ENCODE data around the gene CDKAL1. TPM values are rescaled to one million over a fixed set of nuclear protein-coding genes. Genes with fewer than 3 reads are reported as not detected.

The CDKAL1 gene
- total and polyA plus RNA-seq, 10 of the 15 experiments (the other 5 are each of a cell fraction or from before 2014, with no cell fraction given), result 10.7 to 26.9 (median 17.3) TPM

DNA sequence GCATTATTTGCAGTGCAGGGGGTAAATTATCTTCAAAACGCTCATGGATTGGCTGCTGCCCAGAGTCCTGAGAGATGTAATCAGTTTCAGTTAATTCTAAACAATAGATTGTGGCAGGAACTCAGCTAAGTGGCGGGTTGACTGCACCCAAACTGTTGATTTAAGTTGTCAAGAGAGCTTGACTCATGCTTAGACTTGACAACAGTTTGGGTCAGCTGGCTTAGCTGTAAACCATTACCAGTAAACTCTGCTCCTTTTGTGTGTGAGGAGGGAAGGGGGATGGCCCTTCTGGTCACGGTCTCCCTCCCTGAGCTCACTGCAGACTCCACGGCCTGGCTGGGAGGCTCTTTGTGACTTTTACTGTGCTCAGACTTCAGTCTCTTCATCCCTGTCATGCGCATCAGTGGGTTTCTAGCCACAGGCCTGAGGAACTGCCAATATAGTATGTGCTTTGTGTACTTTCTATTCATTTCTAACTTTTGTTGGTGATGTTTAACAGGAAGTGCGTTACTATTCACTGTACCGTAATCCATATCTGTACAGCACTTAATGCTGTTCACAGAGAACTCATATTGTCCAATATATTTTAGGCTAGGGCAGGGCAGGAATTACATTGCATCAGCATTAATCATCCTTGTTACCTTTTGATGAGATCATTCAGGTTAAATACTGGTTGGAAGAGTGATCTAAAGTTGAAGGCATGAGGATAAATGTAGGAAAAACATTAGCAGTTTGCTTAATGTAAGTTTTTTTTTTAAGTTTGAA, 488.3 kb downstream of the CDKAL1 start (continued):
- TF ChIP-seq FOXM1 (IDR thresholded peaks at IDR 0.05; ENCODE audit: low read depth, low read length) (peak; percentile 83; the same call in 1 of the 2 replicates), RB1 (IDR thresholded peaks at IDR 0.05; ENCODE audit: borderline replicate concordance) (no peak), RFX5 (IDR thresholded peaks at IDR 0.05; ENCODE audit: low read depth, low read length) (0 out of 2 replicates have a peak, but pooled peaks have one; percentile 4), NRF1 (conservative IDR thresholded peaks at IDR 0.05; ENCODE audit: low read depth, low read length) (peak; percentile 51), CEBPB (IDR thresholded peaks at IDR 0.05; ENCODE audit: borderline replicate concordance in 1 of 2, low read depth in 2 of 2, low read length in 2 of 2) (no peak), SUPT20H (IDR thresholded peaks at IDR 0.05; ENCODE audit: borderline replicate concordance, control insufficient read depth, low read depth, low read length) (no peak), CREB1 (IDR thresholded peaks at IDR 0.05; ENCODE audit: low read depth) (peak; percentile 61; the same call in 1 of the 2 replicates), NBN (IDR thresholded peaks at IDR 0.05) (peak; percentile 84), ZZZ3 (IDR thresholded peaks at IDR 0.05; ENCODE audit: control insufficient read depth, insufficient read length, low read depth) (no peak), IKZF1 (conservative IDR thresholded peaks at IDR 0.05) (peak; percentile 65), BRCA1 (IDR thresholded peaks at IDR 0.05; ENCODE audit: low read depth, low read length) (no peak), SIN3A (IDR thresholded peaks at IDR 0.05; ENCODE audit: low read depth, low read length) (no peak), SMARCA5 (IDR thresholded peaks at IDR 0.05) (peak; percentile 59; the same call in 1 of the 2 replicates)
- TF ChIP-seq, protein P1, sequence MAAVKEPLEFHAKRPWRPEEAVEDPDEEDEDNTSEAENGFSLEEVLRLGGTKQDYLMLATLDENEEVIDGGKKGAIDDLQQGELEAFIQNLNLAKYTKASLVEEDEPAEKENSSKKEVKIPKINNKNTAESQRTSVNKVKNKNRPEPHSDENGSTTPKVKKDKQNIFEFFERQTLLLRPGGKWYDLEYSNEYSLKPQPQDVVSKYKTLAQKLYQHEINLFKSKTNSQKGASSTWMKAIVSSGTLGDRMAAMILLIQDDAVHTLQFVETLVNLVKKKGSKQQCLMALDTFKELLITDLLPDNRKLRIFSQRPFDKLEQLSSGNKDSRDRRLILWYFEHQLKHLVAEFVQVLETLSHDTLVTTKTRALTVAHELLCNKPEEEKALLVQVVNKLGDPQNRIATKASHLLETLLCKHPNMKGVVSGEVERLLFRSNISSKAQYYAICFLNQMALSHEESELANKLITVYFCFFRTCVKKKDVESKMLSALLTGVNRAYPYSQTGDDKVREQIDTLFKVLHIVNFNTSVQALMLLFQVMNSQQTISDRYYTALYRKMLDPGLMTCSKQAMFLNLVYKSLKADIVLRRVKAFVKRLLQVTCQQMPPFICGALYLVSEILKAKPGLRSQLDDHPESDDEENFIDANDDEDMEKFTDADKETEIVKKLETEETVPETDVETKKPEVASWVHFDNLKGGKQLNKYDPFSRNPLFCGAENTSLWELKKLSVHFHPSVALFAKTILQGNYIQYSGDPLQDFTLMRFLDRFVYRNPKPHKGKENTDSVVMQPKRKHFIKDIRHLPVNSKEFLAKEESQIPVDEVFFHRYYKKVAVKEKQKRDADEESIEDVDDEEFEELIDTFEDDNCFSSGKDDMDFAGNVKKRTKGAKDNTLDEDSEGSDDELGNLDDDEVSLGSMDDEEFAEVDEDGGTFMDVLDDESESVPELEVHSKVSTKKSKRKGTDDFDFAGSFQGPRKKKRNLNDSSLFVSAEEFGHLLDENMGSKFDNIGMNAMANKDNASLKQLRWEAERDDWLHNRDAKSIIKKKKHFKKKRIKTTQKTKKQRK (IDR thresholded peaks at IDR 0.05; ENCODE audit: low read depth, low read length), result no peak
- TF ChIP-seq, protein P2, sequence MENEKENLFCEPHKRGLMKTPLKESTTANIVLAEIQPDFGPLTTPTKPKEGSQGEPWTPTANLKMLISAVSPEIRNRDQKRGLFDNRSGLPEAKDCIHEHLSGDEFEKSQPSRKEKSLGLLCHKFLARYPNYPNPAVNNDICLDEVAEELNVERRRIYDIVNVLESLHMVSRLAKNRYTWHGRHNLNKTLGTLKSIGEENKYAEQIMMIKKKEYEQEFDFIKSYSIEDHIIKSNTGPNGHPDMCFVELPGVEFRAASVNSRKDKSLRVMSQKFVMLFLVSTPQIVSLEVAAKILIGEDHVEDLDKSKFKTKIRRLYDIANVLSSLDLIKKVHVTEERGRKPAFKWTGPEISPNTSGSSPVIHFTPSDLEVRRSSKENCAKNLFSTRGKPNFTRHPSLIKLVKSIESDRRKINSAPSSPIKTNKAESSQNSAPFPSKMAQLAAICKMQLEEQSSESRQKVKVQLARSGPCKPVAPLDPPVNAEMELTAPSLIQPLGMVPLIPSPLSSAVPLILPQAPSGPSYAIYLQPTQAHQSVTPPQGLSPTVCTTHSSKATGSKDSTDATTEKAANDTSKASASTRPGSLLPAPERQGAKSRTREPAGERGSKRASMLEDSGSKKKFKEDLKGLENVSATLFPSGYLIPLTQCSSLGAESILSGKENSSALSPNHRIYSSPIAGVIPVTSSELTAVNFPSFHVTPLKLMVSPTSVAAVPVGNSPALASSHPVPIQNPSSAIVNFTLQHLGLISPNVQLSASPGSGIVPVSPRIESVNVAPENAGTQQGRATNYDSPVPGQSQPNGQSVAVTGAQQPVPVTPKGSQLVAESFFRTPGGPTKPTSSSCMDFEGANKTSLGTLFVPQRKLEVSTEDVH (IDR thresholded peaks at IDR 0.05; ENCODE audit: low read depth, partially characterized antibody), result peak; percentile 18
- TF ChIP-seq, protein P3, sequence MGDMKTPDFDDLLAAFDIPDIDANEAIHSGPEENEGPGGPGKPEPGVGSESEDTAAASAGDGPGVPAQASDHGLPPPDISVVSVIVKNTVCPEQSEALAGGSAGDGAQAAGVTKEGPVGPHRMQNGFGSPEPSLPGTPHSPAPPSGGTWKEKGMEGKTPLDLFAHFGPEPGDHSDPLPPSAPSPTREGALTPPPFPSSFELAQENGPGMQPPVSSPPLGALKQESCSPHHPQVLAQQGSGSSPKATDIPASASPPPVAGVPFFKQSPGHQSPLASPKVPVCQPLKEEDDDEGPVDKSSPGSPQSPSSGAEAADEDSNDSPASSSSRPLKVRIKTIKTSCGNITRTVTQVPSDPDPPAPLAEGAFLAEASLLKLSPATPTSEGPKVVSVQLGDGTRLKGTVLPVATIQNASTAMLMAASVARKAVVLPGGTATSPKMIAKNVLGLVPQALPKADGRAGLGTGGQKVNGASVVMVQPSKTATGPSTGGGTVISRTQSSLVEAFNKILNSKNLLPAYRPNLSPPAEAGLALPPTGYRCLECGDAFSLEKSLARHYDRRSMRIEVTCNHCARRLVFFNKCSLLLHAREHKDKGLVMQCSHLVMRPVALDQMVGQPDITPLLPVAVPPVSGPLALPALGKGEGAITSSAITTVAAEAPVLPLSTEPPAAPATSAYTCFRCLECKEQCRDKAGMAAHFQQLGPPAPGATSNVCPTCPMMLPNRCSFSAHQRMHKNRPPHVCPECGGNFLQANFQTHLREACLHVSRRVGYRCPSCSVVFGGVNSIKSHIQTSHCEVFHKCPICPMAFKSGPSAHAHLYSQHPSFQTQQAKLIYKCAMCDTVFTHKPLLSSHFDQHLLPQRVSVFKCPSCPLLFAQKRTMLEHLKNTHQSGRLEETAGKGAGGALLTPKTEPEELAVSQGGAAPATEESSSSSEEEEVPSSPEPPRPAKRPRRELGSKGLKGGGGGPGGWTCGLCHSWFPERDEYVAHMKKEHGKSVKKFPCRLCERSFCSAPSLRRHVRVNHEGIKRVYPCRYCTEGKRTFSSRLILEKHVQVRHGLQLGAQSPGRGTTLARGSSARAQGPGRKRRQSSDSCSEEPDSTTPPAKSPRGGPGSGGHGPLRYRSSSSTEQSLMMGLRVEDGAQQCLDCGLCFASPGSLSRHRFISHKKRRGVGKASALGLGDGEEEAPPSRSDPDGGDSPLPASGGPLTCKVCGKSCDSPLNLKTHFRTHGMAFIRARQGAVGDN (IDR thresholded peaks at IDR 0.05), result peak; percentile 98
- TF ChIP-seq, protein P4, sequence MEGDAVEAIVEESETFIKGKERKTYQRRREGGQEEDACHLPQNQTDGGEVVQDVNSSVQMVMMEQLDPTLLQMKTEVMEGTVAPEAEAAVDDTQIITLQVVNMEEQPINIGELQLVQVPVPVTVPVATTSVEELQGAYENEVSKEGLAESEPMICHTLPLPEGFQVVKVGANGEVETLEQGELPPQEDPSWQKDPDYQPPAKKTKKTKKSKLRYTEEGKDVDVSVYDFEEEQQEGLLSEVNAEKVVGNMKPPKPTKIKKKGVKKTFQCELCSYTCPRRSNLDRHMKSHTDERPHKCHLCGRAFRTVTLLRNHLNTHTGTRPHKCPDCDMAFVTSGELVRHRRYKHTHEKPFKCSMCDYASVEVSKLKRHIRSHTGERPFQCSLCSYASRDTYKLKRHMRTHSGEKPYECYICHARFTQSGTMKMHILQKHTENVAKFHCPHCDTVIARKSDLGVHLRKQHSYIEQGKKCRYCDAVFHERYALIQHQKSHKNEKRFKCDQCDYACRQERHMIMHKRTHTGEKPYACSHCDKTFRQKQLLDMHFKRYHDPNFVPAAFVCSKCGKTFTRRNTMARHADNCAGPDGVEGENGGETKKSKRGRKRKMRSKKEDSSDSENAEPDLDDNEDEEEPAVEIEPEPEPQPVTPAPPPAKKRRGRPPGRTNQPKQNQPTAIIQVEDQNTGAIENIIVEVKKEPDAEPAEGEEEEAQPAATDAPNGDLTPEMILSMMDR (IDR thresholded peaks at IDR 0.05 in 2 of 3, conservative IDR thresholded peaks at IDR 0.05 in 1 of 3; ENCODE audit: control insufficient read depth in 2 of 3, extremely low read depth in 1 of 3, insufficient read depth in 1 of 3, low read depth in 3 of 3, low read length in 3 of 3), result no peak
